ENCODE measurements around the gene CCDC51.
A peak's percentile ranks its signal among the peaks of the same experiment; 100 is the strongest.
"Not testable (repeated sequence)": the region's sequence is repeated elsewhere in the genome, so short reads cannot be mapped to it uniquely, and the experiment has no call there.

The CCDC51 gene

DNA sequence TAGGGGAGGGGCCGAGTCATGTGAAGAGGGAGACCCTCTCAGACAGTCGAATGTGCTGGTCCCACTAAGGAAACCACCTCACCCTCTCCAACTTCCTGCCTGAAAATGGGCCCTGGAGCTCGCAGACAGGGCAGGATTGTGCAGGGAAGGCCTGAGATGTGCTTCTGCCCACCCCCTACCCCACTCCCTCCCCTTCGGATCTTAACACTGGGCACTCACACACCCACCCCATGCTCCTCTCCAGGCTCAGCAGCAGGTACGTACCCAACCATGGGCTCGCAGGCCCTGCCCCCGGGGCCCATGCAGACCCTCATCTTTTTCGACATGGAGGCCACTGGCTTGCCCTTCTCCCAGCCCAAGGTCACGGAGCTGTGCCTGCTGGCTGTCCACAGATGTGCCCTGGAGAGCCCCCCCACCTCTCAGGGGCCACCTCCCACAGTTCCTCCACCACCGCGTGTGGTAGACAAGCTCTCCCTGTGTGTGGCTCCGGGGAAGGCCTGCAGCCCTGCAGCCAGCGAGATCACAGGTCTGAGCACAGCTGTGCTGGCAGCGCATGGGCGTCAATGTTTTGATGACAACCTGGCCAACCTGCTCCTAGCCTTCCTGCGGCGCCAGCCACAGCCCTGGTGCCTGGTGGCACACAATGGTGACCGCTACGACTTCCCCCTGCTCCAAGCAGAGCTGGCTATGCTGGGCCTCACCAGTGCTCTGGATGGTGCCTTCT is 26.6 kb upstream of the CCDC51 start:
- DNase-seq (ENCODE audit: low read depth in 2 of 2): no peak

DNA sequence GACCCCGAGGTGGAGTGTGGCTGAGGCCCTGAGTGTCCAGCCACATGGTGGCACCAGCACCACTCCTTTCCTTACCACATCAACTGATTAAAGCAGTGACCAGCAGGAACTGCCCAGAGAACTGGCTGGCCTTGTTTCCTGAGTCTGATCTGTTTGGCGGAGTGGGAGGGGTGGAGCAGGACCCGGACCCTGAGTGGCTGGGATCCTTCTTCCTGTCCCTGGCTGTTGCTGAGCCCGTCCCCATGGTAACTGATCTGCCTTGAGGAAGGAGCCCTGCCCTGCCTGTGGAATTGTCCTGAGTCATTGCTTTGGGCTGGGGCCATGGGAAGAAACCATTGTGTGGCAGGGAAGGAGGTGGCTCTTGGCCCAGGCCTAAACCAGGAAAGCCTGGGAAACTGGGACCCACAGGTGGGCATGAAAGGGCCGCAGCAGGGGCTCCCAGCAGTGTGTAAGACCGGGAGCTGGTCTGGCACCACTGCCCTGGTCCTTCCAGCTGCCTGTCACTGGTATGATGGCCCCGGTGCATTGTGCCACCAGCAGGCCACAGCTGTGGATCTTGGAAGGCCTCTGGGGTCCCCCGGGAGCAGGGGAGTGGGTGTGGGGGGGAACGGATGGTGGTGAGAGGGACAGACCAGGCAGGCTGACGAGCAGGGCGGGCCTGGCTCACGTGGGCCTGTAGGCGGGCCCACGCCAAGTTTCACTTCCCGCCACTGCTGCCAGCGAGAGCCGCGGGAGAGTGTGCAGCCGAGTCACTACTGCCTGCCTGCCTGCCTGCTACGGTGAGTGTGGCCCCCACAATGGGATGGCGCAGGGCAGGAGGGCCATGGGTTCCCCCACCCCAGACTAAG is 25.8 kb upstream of the CCDC51 start:
- DNase-seq (ENCODE audit: low read depth in 2 of 2): peak; percentile 69 to 73

DNA sequence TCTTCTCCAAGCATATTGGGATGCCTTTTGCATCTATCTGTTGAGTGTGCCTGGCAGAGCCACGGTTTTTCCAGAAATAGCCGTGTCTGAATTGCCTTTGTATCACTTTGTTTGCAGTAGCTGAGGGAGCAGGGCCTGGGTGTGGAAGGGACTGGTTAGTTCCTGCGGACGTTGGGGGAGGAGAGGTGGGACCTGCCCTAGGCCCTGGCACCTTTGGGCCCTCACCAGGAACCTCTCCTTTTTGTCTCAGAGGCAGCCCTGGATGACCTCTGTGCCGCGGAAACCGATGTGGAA is 25.3 kb upstream of the CCDC51 start:
- DNase-seq (ENCODE audit: low read depth in 2 of 2): no peak

DNA sequence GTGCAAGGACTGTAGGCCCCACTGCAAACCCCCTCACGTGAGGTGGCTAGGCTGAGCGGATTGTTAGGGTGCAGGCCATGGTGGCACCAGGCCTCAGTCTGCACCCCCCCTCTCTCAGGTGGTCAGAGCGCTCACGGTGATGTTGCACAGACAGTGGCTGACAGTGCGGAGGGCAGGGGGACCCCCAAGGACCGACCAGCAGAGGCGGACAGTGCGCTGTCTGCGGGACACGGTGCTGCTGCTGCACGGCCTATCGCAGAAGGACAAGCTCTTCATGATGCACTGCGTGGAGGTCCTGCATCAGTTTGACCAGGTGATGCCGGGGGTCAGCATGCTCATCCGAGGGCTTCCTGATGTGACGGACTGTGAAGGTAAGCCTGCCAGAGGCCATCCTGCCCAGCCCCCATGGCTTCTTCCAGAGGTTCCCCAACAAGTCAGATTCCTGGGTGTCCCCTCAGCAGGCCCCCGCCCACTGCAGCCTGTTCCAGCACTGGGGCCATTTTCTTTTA is 24.8 kb upstream of the CCDC51 start:
- no peak for DNase-seq (ENCODE audit: low read depth in 2 of 2)

DNA sequence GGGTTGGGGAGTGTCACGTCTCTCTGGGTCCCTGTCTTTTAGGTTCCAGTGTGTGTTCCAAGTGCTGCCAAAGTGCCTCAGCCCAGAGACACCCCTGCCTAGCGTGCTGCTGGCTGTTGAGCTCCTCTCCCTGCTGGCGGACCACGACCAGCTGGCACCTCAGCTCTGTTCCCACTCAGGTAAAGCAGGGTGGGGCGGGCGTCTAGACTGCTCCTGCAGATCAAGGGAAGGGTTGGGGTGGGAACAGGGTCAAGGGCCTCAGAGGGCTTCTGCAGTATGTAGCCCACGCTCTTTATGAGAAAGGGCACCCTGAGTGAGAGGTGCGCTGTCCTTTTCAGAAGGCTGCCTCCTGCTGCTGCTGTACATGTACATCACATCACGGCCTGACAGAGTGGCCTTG is 23.8 kb upstream of the CCDC51 start:
- no peak for DNase-seq (ENCODE audit: low read depth in 2 of 2)

DNA sequence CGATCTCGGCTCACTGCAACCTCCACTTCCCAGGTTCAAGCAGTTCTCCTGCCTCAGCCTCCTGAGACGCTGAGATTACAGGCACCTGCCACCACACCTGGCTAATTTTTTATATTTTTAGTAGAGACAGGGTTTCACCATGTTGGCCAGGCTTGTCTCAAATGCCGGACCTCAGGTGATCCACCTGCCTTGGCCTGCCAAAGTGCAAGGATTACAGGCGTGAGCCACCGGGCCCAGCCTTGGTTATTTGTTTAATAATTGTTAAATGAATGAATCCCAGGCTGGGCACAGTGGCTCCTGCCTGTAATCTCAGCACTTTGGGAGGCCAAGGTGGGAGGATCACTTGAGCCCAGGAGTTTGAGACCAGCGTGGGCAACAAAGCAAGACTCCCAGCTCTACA is 21.8 kb upstream of the CCDC51 start:
- DNase-seq (ENCODE audit: low read depth in 2 of 2): not testable (repeated sequence)

DNA sequence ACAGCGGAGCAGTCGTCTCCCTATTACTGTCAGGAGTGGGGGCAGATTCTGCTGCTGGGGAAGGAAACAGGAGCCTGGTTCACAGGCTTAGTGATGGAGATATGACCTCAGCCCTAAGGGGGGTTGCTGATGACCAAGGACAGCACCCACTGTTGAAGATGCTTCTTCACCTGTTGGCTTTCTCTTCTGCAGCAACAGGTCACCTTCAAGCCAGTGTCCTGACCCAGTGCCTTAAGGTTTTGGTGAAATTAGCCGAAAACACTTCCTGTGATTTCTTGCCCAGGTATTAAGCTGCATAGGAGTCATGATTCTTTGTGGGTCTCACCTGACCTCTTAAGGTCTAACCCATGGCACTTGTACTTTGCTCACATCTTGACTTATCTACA is 20.6 kb upstream of the CCDC51 start:
- no peak for DNase-seq (ENCODE audit: low read depth in 2 of 2)

DNA sequence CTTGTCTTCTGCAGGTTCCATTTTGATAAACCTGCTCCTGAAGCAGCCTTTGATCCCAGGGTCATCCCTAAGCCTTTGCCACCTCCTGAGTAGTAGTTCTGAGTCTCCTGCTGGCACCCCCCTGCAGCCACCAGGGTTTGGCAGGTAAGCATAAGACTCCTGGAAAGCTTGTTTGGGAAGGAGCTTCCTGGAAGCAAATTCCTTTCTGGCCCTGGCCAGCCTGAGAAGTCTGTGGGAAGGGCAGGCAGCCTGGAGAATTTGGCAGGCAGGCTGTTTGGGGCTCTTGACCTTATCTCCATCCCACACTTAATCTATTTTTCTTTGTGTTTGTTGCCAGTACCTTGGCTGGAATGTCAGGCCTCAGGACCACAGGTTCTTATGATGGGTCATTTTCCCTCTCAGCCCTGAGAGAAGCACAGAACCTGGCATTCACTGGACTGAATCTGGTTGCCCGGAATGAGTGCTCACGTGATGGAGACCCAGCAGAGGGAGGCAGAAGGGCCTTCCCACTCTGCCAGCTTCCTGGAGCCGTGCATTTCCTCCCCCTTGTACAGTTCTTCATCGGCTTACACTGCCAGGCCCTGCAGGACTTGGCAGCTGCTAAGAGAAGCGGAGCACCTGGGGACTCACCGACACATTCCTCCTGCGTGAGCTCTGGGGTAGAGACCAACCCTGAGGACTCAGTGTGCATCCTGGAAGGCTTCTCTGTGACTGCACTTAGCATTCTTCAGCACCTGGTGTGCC is 20.0 kb upstream of the CCDC51 start:
- no peak for DNase-seq (ENCODE audit: low read depth in 2 of 2)

DNA sequence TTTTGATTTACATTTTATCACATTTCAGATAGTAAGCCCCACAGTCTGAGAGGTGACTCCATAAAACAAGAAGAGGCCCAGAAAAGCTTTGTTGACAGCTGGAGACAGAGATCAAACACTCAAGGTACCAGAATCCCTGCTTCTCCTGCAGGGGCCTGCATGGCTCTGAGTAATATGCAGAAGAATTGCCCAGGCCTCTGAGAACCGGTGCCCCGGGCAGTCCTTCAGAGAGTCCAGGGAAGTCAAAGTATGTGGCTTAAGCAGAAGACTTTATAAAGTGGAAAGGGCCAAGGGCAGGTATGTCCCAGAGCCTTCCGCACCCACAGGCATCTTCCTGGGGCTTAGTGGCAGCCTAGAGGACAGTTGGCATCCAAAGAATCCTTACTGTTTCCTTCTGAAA is 19.4 kb upstream of the CCDC51 start:
- DNase-seq (ENCODE audit: low read depth in 2 of 2): no peak

DNA sequence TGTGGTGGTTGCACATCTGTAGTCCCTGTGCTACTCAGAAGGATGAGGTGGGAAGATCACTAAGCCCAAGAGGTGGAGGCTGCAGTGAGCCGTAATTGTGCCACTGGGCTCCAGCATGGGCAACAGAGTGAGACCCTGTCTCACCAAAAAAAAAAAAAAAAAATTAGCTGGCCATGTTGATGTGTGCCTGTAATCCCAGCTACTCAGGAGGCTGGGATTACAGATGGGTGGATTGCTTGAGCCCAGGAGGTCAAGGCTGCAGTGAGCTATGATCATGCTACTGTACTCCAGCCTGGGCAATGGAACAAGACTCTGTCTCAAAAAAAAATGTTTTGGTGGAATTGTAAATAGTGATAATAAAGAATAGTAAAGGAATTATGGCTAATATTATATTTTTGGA is 16.5 kb upstream of the CCDC51 start:
- no peak for DNase-seq (ENCODE audit: low read depth in 2 of 2)

DNA sequence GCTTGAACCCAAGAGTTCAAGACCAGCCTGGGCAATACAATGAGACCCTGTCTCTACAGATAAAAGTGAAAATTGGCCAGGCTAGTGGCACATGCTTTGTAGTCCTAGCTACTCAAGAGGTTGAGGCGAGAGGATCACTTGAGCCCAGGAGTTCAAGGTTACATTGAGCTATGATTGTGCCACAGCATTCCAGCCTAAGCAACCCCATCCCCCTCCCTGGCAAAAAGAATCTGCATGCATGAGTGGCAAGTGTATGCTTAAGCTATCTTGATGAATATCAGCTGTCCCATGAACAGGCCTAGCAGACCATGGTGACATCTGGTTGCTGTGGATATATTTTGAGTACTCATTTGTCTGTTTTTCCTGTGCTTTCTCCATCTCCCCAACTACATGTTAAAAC is 11.4 kb upstream of the CCDC51 start:
- DNase-seq (ENCODE audit: low read depth in 2 of 2): no peak

DNA sequence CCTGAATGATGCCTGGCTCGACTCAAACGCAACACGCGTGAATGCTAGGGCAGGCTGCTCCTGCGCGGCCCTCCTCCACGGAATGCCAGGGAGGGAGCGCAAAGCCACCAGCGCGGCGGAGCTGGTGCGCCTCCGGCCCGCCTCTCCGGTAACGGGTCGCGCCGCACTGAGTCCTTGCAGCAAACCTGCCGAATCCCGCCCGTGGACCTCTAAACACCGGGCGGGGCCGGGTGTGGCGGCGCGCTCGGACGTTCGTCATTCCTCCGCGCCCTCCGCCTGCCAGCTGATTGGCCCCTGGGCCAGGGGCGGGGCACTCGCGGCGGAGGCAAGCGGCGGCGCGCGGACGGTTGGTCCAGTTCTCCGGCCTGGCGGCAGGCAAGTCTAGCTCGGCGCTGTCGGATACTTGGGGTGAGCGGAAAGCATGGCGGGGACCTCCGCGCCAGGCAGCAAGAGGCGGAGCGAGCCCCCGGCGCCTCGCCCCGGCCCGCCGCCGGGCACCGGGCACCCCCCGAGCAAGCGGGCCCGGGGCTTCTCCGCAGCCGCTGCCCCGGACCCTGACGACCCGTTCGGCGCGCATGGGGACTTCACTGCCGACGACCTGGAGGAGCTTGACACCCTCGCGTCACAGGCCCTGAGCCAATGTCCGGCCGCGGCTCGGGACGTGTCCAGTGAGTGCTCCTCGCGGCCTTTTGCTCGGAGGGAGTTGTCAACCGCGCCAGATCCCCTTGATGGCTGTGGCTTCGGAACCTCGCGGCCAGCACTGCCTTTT is 6.7 kb upstream of the CCDC51 start, which contains the start of gene ATRIP:
ATRIP (plus strand) TSS at position 313 of the 769 bp plus-strand sequence; CDS start at position 422, 109 bp downstream.
- peak; percentile 72 to 79 for DNase-seq (ENCODE audit: low read depth in 2 of 2)

DNA sequence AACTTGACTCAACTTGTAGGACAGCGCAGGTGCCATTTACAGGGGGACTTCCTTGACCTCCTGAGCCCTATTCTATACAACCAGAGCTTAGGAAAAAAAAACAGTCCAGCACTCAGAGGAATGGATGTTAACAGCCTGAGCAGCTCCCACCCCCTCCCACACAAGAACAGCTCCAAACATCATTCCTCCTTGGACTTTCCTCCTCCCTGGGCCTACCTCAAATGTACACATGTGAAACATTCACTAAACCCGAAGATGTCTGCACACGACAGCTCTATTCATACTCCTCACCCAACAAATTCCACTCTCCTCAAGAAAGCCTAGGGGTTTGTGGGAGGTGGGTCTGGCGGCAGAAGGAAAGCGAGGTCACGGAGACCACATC is 6.1 kb upstream of the CCDC51 start:
- no peak for DNase-seq (ENCODE audit: low read depth in 2 of 2)

DNA sequence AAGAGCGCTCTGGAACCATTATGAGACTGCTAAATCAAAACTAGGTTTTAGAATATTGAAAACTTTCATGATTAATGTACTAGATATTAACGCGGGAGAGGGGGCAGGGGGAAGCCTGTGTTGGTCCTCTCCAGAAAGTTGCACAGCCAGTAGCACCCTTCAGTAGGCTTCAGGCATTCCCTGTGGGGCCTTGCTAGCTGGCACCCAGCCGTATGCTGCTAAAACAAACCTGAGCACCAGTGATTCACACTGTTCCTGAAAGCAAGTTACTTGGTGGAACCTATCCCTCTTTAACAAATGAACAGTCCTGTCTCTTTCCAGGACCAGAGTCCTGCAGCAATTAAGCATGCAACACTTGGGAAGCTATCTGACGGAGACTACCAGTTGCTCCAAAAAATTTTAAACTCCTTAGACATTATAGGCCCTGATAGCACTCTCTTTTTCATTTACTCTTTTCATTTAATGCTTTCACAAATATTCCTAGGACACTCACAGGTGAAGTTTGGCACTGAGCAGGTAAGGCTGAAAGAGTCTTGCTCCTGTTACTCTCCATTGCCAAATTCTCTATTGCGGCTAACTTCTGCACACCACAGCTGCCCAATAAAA is 5.5 kb upstream of the CCDC51 start:
- DNase-seq (ENCODE audit: low read depth in 2 of 2): no peak

DNA sequence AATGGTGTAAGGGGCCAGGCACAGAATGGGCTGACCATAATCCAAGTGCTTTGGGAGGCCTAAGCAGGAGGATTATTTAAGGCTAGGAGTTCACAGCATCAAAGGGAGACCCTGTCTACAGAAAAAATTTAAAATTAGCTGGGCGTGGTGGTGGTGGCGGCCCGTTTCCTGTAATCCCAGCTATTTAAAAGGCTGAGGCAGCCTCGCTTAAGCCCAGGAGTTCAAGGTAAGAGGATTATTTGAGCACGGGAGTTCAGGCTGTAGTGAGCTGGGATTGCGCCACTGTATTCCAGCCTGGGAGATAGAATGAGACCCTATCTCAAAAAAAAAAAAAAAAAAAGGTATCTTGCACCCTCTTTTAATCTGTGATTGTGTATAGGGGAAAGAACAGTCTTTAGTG is 2.0 kb upstream of the CCDC51 start:
- no peak for DNase-seq (ENCODE audit: low read depth in 2 of 2)

DNA sequence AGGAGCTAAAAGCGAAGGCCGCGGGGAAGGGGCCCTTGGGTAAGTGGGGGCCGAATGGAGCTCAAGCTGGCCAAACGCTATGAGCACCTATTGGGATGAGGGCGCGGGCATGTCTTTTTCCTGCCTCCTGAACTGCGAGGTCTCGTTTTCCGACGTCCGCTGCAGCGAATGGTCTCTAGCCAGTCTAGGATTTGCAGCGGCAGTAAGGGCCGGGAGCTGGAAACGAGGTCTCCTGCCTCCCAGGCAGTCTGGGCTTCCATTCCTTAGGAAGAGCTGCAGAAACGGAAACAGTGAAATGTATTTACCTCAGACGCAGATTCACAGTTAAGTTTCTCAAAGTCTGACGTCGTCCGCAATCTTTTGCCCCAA is 655 bp upstream of the CCDC51 start:
- DNase-seq (ENCODE audit: low read depth in 2 of 2): no peak

DNA sequence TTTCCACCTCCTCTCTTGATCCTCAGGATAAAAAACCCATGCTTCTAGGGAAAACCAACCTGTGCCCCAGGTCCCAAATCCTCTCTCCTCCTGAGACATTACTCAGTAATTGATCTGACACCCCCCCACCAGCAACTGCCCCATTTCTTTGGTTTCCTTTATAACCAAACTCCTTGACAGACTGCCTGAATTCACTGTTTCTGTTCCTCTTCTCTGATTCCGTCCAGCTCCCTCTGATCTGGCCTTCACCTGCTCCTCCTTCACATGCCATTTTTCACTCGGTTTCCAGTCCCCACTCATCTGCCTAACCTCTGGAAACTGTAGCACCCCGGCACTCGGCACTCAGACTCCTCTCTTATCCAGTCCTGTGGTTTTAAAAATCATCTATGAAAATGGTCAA is 2.1 kb downstream of the CCDC51 start:
- DNase-seq (ENCODE audit: low read depth in 2 of 2): no peak

DNA sequence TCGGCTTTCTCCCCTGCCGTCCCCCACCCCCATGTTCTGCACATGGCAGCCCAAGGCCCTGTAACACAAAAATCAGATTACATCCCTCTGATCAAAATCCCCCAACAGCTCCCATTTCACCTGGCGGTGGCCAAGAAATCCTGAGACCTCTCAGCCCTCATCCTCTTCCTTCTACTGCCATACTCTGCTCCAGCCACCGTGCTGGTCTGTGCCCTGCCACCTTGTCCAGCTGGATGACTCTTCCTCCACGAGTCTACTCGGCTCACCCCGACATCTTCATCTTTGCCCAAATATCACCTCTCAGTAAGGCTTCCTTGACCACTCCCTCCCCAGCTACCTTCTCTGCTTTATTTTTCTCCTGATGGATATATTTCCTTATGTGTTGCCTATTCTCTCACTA is 3.1 kb downstream of the CCDC51 start:
- no peak for DNase-seq (ENCODE audit: low read depth in 2 of 2)

DNA sequence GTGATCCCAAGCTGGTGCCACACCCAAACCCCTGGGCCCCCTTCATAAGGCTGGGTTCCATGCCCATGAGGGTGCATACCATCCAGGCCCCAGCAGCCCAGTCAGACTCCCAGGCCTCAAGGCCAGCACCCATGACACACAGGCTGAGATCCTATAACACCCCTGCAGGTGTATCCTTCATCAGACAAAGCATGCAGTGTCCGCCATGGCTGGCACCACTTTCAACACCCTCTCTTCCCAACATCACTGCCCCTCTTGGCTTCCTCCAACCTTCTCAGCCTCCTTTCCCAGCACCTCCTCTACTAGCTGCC is 3.5 kb downstream of the CCDC51 start:
- no peak for DNase-seq (ENCODE audit: low read depth in 2 of 2)

DNA sequence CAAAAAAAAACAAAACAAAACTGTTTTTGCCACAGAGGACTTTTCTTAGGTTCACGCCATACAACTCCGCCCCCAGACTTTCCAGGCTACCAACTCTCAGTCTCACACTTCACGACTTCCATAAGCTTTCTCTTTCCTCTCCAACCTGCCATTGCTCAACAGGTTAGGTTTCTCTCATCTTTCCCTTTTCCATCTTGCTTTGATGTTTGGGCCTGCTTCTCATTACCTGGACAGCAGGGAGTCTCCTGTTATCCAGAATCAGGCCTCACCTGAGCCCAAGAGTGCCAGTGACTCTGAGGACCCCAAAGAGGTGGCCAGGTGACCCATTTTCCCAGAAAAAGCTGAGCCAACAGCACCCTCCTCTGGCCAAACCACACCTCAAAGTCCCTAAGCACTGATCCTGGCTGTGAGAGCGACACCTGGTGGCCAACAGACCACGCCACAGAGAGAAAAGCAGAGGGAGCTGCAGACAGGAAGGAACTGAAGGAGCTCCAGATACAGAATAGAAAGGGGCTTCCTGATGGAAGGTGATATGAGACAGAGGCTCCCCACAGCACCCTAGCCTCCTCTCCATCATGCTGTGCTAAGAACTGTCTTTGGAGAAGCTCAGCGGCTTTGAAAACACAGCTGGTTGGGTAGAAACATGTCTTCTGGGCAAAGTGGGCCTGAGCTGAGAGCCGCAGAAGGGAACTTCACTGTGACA is 4.0 kb downstream of the CCDC51 start:
- DNase-seq (ENCODE audit: low read depth in 2 of 2): peak; percentile 70 to 78

DNA sequence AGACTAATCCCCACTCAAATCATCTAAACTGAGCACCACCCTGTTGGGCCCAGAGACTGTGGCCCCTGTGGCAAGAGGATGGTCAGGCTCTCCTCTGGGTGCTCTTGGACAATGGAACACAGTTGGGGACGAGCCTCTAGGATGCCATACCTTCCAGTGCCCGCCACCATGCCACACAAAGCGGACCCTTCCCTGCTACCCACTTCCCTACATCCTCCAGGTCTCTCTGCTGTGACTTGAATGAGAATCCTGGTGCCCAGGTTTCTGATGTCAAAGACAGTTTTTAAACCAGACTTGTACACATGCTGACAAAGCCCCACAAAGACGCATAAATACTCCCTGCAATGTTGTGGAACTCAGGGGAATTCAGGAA is 4.7 kb downstream of the CCDC51 start:
- no peak for DNase-seq (ENCODE audit: low read depth in 2 of 2)

All from stimulated activated CD4-positive, alpha-beta T cell treated with anti-CD3 and anti-CD28 coated beads, Interleukin-1b, Interleukin-23, amount 100 ng/mL, for 4 hours (primary cell).